ENCODE results near the gene RGPD8. TPM values are rescaled to one million over a fixed set of nuclear protein-coding genes. Genes with fewer than 3 reads are reported as not detected.
"Not testable (repeated sequence)": the region's sequence is repeated elsewhere in the genome, so short reads cannot be mapped to it uniquely, and the experiment has no call there.

Gene RGPD8
- total RNA-seq, 1 experiment from 2014 or later: 5.0 TPM

GRCh38 chr2:112434890-112435715 is 1.7 kb upstream of the RGPD8 start:
- intact Hi-C loops (cut with micrococcal nuclease; ENCODE audit: unreplicated experiment): loop anchor here (10.0 kb wide), 1 partner anchor 180 kb away; the partner anchor contains the start of gene ZC3H8
- H3K4me3 ChIP-seq; H3K36me3 ChIP-seq (ENCODE audit: low read depth); H3K27me3 ChIP-seq (ENCODE audit: insufficient read depth, low read depth); H2AFZ ChIP-seq; H3K4me1 ChIP-seq (replicated peaks; ENCODE audit: insufficient read depth); H3K9me2 ChIP-seq (ENCODE audit: insufficient read depth); H3F3A ChIP-seq (ENCODE audit: insufficient read depth, low read depth); DNase-seq; H4K20me1 ChIP-seq (ENCODE audit: insufficient read depth); BruUV-seq (replicated peaks); H3K79me2 ChIP-seq (ENCODE audit: low read depth); H3K4me2 ChIP-seq; H3K27ac ChIP-seq; H3K9me3 ChIP-seq (ENCODE audit: insufficient read depth, low read depth); POLR2A ChIA-PET (ENCODE audit: unreplicated experiment): not testable (repeated sequence)
- CTCF ChIA-PET: interaction anchor here (0.7 kb wide), 1 partner anchor 400 kb away, joined by 3 read pairs; no protein-coding TSS in a partner anchor

DNA sequence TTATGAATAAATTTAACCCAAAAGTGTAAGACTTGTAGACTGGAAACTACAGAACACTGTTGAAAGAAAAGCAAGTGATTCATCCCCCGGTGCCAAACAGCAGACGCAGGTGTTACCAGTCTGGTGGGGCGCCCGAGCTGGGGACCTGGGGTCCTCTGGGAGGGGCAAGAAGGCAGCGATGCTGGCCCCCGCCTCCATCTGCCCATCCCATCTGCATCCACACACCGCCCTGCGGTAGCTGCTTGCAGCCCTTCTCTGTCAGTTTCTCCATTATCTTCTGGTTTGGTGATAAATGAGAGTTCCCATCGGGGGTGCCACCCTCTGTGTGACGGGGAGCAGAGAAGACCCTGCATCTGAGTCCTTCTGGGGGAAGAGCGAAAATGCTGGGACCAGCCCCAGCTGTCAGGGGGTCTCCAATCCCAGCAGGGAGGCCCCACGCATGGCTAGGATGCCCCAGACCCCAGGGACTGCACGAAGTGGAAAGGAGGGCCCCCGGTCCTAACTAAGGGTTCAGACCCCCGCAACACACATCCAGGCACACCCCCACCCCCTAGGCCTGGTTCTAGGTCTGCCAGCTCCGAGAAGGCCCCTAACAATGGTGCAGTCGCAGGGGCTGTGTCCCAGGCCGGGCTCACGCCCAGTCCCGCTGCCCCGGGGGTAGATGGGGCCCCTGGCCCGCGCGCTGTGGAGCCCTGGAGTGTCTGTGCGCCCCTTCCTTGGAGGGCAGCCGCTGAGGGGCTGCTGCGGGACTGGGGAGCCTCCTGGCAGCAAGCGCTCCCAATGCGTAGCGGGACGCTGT is 686 bp upstream of the RGPD8 start:
- POLR2A ChIA-PET (ENCODE audit: unreplicated experiment): no interaction called here
- DNase-seq: no peak
- Histone ChIP-seq H3K4me1 (replicated peaks; ENCODE audit: insufficient read depth) (no peaks in the 10 kb centered on the region), H3F3A (ENCODE audit: insufficient read depth, low read depth) (no peaks in the 10 kb centered on the region), H2AFZ (no peak overlapping the region), H3K36me3 (ENCODE audit: low read depth) (no peaks in the 10 kb centered on the region), H3K9me3 (ENCODE audit: insufficient read depth, low read depth) (no peaks in the 10 kb centered on the region), H3K79me2 (ENCODE audit: low read depth) (no peaks in the 10 kb centered on the region), H3K9me2 (ENCODE audit: insufficient read depth) (no peaks in the 10 kb centered on the region), H3K27me3 (ENCODE audit: insufficient read depth, low read depth) (no peaks in the 10 kb centered on the region), H3K4me3 (no peak overlapping the region), H4K20me1 (ENCODE audit: insufficient read depth) (no peaks in the 10 kb centered on the region), H3K4me2 (no peak overlapping the region), H3K27ac (no peak overlapping the region)
- CTCF ChIA-PET: interaction anchor here (1.4 kb wide), 1 partner anchor 174 kb away, joined by 15 read pairs; no protein-coding TSS in a partner anchor
- no TSS peak for BruUV-seq (replicated peaks)
- intact Hi-C loops (cut with micrococcal nuclease; ENCODE audit: unreplicated experiment): loop anchor here (10.0 kb wide), 1 partner anchor 179 kb away; the partner anchor contains the start of gene ZC3H8
- TF ChIP-seq, protein P1, sequence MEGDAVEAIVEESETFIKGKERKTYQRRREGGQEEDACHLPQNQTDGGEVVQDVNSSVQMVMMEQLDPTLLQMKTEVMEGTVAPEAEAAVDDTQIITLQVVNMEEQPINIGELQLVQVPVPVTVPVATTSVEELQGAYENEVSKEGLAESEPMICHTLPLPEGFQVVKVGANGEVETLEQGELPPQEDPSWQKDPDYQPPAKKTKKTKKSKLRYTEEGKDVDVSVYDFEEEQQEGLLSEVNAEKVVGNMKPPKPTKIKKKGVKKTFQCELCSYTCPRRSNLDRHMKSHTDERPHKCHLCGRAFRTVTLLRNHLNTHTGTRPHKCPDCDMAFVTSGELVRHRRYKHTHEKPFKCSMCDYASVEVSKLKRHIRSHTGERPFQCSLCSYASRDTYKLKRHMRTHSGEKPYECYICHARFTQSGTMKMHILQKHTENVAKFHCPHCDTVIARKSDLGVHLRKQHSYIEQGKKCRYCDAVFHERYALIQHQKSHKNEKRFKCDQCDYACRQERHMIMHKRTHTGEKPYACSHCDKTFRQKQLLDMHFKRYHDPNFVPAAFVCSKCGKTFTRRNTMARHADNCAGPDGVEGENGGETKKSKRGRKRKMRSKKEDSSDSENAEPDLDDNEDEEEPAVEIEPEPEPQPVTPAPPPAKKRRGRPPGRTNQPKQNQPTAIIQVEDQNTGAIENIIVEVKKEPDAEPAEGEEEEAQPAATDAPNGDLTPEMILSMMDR (conservative IDR thresholded peaks at IDR 0.05): no peak
- TF ChIP-seq EZH2 (IDR thresholded peaks at IDR 0.05; ENCODE audit: low read depth): no peak

- POLR2A ChIA-PET (ENCODE audit: unreplicated experiment); H2AFZ ChIP-seq; DNase-seq; H4K20me1 ChIP-seq (ENCODE audit: insufficient read depth); H3F3A ChIP-seq (ENCODE audit: insufficient read depth, low read depth); H3K4me2 ChIP-seq; BruUV-seq (replicated peaks); H3K36me3 ChIP-seq (ENCODE audit: low read depth); H3K79me2 ChIP-seq (ENCODE audit: low read depth); H3K9me2 ChIP-seq (ENCODE audit: insufficient read depth); H3K27ac ChIP-seq; H3K27me3 ChIP-seq (ENCODE audit: insufficient read depth, low read depth); H3K4me3 ChIP-seq; H3K4me1 ChIP-seq (replicated peaks; ENCODE audit: insufficient read depth); H3K9me3 ChIP-seq (ENCODE audit: insufficient read depth, low read depth): not testable (repeated sequence)
- CTCF ChIA-PET: interaction anchor here (0.6 to 1.4 kb wide), 3 partner anchors 173 to 533 kb away, joined by 3 to 15 read pairs (median 8); no protein-coding TSS in a partner anchor
- intact Hi-C loops (cut with micrococcal nuclease; ENCODE audit: unreplicated experiment): loop anchor here (10.0 kb wide), 1 partner anchor 178 kb away; the partner anchor contains the start of gene ZC3H8
Measured at GRCh38 chr2:112432735-112433479, 538 bp downstream of the RGPD8 start.

DNA sequence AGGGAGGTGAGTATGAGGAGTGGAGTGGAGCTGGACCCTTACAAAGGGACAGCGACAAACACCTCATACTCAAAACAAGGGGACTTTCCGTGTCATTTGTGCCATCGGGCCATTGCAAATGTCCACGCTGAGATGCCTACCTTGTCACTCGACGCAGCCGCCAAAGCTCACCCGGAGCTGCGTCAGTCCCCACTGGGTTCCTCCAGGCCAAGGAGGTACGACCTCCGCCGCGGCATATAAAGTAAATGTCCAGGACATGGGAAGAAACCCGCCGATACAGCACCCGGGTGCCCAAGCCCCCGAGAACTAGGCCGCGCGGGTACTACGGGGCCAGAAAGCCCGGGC is 1.1 kb downstream of the RGPD8 start:
- H3K4me1 ChIP-seq (replicated peaks; ENCODE audit: insufficient read depth); H2AFZ ChIP-seq; POLR2A ChIA-PET (ENCODE audit: unreplicated experiment); CTCF ChIA-PET; DNase-seq; H3K79me2 ChIP-seq (ENCODE audit: low read depth); BruUV-seq (replicated peaks); H3F3A ChIP-seq (ENCODE audit: insufficient read depth, low read depth); H3K27ac ChIP-seq; H3K4me2 ChIP-seq; H3K27me3 ChIP-seq (ENCODE audit: insufficient read depth, low read depth); H4K20me1 ChIP-seq (ENCODE audit: insufficient read depth); H3K9me2 ChIP-seq (ENCODE audit: insufficient read depth); H3K4me3 ChIP-seq; H3K9me3 ChIP-seq (ENCODE audit: insufficient read depth, low read depth); H3K36me3 ChIP-seq (ENCODE audit: low read depth): not testable (repeated sequence)
- intact Hi-C loops (cut with micrococcal nuclease; ENCODE audit: unreplicated experiment): loop anchor here (10.0 kb wide), 1 partner anchor 178 kb away; the partner anchor contains the start of gene ZC3H8

DNA sequence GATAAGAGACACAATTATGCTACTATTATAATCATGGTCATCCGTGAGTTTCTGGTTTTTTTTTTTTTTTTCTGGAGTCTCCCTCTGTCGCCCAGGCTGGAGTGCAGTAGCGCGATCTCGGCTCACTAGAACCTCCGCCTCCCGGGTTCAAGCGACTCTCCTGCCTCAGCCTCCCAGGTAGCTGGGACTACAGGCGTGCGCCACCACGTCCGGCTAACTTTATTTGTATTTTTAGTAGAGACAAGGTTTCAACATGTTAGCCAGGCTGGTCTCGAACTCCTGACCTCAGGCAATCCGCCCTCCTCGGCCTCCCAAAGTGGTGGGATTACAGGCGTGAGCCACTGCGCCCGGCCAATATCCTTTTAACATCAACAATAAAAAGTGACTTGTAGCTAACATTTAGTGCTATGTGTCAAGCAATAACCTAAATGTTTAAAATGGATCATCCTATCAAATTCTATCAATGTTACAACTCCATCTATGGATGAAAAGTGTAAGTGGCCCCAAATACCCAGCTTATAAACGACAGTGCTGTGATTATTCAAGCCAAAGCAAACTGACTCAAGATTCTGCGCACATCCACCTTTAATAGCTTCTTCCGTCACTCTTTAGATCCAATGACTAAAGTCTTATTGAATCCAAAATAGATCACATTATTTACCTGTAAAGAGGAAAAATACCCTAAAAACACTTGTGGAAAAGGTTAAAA is 1.7 kb downstream of the RGPD8 start:
- H3K79me2 ChIP-seq (ENCODE audit: low read depth); H3K36me3 ChIP-seq (ENCODE audit: low read depth); H3K4me1 ChIP-seq (replicated peaks; ENCODE audit: insufficient read depth); POLR2A ChIA-PET (ENCODE audit: unreplicated experiment); DNase-seq; H3K4me3 ChIP-seq; H4K20me1 ChIP-seq (ENCODE audit: insufficient read depth); H3F3A ChIP-seq (ENCODE audit: insufficient read depth, low read depth); H3K27ac ChIP-seq; H3K9me3 ChIP-seq (ENCODE audit: insufficient read depth, low read depth); H3K27me3 ChIP-seq (ENCODE audit: insufficient read depth, low read depth); H3K4me2 ChIP-seq; BruUV-seq (replicated peaks); H3K9me2 ChIP-seq (ENCODE audit: insufficient read depth); H2AFZ ChIP-seq: not testable (repeated sequence)
- CTCF ChIA-PET: interaction anchor here (0.7 kb wide), 1 partner anchor 103 kb away, joined by 3 read pairs; no protein-coding TSS in a partner anchor
- intact Hi-C loops (cut with micrococcal nuclease; ENCODE audit: unreplicated experiment): loop anchor here (10.0 kb wide), 1 partner anchor 177 kb away; the partner anchor contains the start of gene ZC3H8
